ENCODE results near the gene NELL2.

DNA sequence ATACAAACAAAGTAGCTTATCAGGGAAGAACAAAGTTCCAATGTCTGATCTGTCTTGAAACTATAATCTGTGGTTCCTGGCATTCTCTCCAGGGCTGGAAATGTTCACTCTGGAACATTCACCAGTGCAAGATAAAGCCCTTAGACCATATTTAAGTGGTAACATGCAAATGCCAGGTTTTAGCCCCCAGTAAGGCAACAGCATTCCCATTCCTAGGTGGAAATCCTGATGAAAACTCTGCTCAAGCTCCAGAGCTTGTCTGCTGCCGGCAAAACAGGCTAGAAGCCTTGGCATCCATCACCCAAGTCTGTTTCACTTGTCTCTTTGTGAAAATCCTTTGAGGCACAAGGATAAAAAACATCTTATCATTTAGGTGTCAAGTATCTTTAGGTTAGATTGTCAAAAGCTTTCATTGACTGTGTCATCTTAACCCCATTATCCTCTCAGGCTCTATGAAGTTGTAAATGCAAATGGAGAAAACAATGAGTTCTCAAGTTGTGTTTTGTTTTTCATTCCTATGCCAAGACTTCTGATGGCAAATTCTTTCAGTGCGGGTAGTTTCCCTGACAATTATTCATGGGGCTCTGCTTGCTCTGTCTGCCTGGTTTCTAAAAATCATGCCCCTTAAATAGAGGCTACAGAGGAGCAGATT is 344.7 kb downstream of the NELL2 start:
- TF ChIP-seq EZH2 (IDR thresholded peaks at IDR 0.05; ENCODE audit: insufficient read depth, poor library complexity, severe bottlenecking) (no peak), EZH2phosphoT487 (IDR thresholded peaks at IDR 0.05; ENCODE audit: insufficient read depth, low read depth) (no peak)
